ENCODE results near the gene C4BPB.

Gene C4BPB

GRCh38 chr1:207052911-207053769, 35.5 kb upstream of the C4BPB start, which contains the start of gene PFKFB2:
TSS of gene PFKFB2 (plus strand) at chr1:207053275. CDS start at chr1:207054718, 1,443 bp downstream.
- in situ Hi-C loops (cut with HindIII; ENCODE audit: low pct_unique_long_range_greater_than_20kb, low sequenced_read_pairs), result no loop called here
- TF ChIP-seq JUND (IDR thresholded peaks at IDR 0.05; ENCODE audit: low read depth), result no peak
- DNase-seq (ENCODE audit: low read depth in 1 of 2, low spot score in 1 of 2), result peak; percentile 99 to 100

GRCh38 chr1:207054491-207054890, 34.2 kb upstream of the C4BPB start:
- no peak for TF ChIP-seq JUND (IDR thresholded peaks at IDR 0.05; ENCODE audit: low read depth)
- in situ Hi-C loops (cut with HindIII; ENCODE audit: low pct_unique_long_range_greater_than_20kb, low sequenced_read_pairs), result no loop called here
- no peak for DNase-seq (ENCODE audit: low read depth in 1 of 2, low spot score in 1 of 2)

- in situ Hi-C loops (cut with HindIII; ENCODE audit: low pct_unique_long_range_greater_than_20kb, low sequenced_read_pairs), result no loop called here
- TF ChIP-seq JUND (IDR thresholded peaks at IDR 0.05; ENCODE audit: low read depth), result no peak
- no peak for DNase-seq (ENCODE audit: low read depth in 1 of 2, low spot score in 1 of 2)
Measured at GRCh38 chr1:207055386-207056001, 33.2 kb upstream of the C4BPB start.

- TF ChIP-seq JUND (IDR thresholded peaks at IDR 0.05; ENCODE audit: low read depth), result no peak
- in situ Hi-C loops (cut with HindIII; ENCODE audit: low pct_unique_long_range_greater_than_20kb, low sequenced_read_pairs), result no loop called here
- no peak for DNase-seq (ENCODE audit: low read depth in 1 of 2, low spot score in 1 of 2)
Measured at GRCh38 chr1:207056673-207057072, 32.0 kb upstream of the C4BPB start.

GRCh38 chr1:207058252-207058651, 30.4 kb upstream of the C4BPB start:
- no peak for TF ChIP-seq JUND (IDR thresholded peaks at IDR 0.05; ENCODE audit: low read depth)
- in situ Hi-C loops (cut with HindIII; ENCODE audit: low pct_unique_long_range_greater_than_20kb, low sequenced_read_pairs), result no loop called here
- no peak for DNase-seq (ENCODE audit: low read depth in 1 of 2, low spot score in 1 of 2)

- no peak for DNase-seq (ENCODE audit: low read depth in 1 of 2, low spot score in 1 of 2)
- in situ Hi-C loops (cut with HindIII; ENCODE audit: low pct_unique_long_range_greater_than_20kb, low sequenced_read_pairs), result no loop called here
- no peak for TF ChIP-seq JUND (IDR thresholded peaks at IDR 0.05; ENCODE audit: low read depth)
Measured at GRCh38 chr1:207058878-207059867, 29.5 kb upstream of the C4BPB start.

- in situ Hi-C loops (cut with HindIII; ENCODE audit: low pct_unique_long_range_greater_than_20kb, low sequenced_read_pairs), result no loop called here
- DNase-seq (ENCODE audit: low read depth in 1 of 2, low spot score in 1 of 2), result no peak
- TF ChIP-seq JUND (IDR thresholded peaks at IDR 0.05; ENCODE audit: low read depth), result no peak
Measured at GRCh38 chr1:207059881-207060280, 28.8 kb upstream of the C4BPB start.

GRCh38 chr1:207060596-207060995, 28.1 kb upstream of the C4BPB start:
- in situ Hi-C loops (cut with HindIII; ENCODE audit: low pct_unique_long_range_greater_than_20kb, low sequenced_read_pairs), result no loop called here
- no peak for TF ChIP-seq JUND (IDR thresholded peaks at IDR 0.05; ENCODE audit: low read depth)
- DNase-seq (ENCODE audit: low read depth in 1 of 2, low spot score in 1 of 2), result no peak

GRCh38 chr1:207062058-207062457, 26.6 kb upstream of the C4BPB start:
- no peak for DNase-seq (ENCODE audit: low read depth in 1 of 2, low spot score in 1 of 2)
- in situ Hi-C loops (cut with HindIII; ENCODE audit: low pct_unique_long_range_greater_than_20kb, low sequenced_read_pairs), result no loop called here
- TF ChIP-seq JUND (IDR thresholded peaks at IDR 0.05; ENCODE audit: low read depth), result no peak

GRCh38 chr1:207063014-207063413, 25.6 kb upstream of the C4BPB start:
- in situ Hi-C loops (cut with HindIII; ENCODE audit: low pct_unique_long_range_greater_than_20kb, low sequenced_read_pairs), result no loop called here
- no peak for TF ChIP-seq JUND (IDR thresholded peaks at IDR 0.05; ENCODE audit: low read depth)
- no peak for DNase-seq (ENCODE audit: low read depth in 1 of 2, low spot score in 1 of 2)

- no peak for DNase-seq (ENCODE audit: low read depth in 1 of 2, low spot score in 1 of 2)
- TF ChIP-seq JUND (IDR thresholded peaks at IDR 0.05; ENCODE audit: low read depth), result no peak
- in situ Hi-C loops (cut with HindIII; ENCODE audit: low pct_unique_long_range_greater_than_20kb, low sequenced_read_pairs), result no loop called here
Measured at GRCh38 chr1:207064561-207064960, 24.1 kb upstream of the C4BPB start.

- TF ChIP-seq JUND (IDR thresholded peaks at IDR 0.05; ENCODE audit: low read depth), result no peak
- in situ Hi-C loops (cut with HindIII; ENCODE audit: low pct_unique_long_range_greater_than_20kb, low sequenced_read_pairs), result no loop called here
- DNase-seq (ENCODE audit: low read depth in 1 of 2, low spot score in 1 of 2), result no peak
Measured at GRCh38 chr1:207067185-207067584, 21.5 kb upstream of the C4BPB start.

Data from T47D (cell line).